Superior temporal gyrus (tissue), 1 donor: ENCODE measurements around the gene AANAT.
"Not testable (repeated sequence)": the region's sequence is repeated elsewhere in the genome, so short reads cannot be mapped to it uniquely, and the experiment has no call there.

ENCODE experiments used
- DNase-seq: peaks from one replicate; pipeline ENCODE4 v3.0.0-alpha.2; 2016; ENCODE audit errors: extremely low spot score

AANAT gene

DNA sequence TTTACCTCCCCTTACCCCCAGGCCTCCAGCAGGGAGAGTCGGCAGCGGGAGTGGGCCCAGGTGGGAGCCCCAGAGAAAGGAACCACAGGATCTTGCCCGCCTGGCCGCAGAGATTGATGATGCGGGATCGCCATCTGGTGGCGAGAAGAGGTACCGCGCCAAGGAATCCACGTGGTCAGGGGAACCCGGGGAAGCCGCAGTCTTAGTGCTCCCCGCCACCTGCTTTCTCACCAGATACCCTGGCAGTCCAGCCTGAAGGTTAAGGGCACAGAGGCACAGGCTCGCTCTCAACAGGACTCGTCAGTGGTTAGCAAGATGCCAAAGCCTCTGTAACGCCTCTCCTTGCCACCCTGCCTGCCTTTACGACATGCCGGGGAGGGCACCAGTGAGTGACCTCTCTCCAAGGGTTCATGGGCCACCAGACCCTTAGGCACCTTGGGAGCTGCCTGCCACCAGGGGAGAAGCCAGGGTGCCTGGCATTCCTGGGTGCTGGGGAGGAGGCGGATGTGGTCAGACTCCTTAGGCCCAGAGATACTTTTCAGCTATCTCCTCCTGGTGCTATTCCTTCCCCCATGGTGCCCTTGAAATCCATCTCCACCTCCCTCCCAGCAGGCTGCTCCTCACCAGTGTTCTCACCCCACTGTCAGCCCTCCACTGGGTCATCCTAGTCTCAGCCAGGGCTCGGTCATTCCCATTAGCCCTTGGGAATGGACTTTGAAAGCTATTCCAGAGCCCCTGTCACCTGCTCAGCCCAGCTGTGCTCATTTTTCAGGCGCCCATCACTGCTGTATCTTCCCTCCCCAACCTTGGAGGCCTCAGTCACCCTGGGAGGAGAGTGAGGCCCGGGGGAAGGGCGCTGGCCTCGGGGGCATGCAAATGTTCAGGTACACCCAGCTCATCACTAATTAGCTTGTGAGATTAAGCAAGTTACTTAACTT lies 39.3 kb downstream of the AANAT start:
- DNase-seq = peak; percentile 91

DNA sequence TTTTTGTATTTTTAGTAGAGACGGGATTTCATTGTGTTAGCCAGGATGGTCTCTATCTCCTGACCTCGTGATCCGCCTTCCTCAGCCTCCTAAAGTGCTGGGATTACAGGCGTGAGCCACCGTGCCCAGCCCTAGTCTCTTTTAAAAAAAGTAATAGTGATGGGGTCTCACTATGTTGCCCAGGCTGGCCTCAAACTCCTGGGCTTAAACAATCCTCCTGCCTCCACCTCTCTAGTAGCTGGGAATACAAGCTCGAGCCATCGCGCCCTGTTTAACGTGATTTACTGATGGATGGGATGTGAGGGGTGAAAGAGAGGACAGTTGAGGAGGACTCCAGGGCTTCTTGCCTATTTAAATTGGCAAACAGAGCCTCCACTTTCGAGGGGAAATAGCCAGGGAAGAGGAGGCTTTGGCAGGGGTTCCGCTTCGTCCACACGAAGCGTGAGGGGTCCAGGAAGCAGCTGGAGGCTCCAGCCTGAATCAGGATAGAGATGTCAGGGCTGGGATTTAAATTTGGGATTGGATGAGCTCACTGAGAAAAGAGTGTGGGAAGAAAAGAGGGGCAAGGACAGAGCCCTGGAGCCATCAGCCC lies 41.2 kb downstream of the AANAT start:
- not testable (repeated sequence) for DNase-seq

DNA sequence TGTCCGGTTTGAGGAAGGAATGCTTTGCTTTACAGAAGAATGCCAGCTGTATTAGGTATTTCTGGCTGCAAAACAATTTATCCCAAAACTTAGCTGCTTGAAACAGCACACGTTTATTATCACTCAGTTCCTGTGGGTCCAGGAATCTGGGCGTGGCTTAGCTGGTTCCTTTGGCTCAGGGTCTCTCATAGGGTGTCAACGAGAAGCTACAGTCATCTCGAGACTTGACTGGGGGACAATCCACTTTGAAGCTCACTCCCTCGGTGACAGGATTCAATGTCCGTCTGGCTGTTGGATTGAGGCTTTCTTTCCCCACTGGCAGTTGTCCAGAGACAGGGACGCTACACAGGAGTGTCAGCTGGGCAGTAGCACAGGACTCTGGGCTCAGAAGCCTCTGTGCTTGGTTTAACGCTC lies 43.4 kb downstream of the AANAT start:
- DNase-seq = no peak

DNA sequence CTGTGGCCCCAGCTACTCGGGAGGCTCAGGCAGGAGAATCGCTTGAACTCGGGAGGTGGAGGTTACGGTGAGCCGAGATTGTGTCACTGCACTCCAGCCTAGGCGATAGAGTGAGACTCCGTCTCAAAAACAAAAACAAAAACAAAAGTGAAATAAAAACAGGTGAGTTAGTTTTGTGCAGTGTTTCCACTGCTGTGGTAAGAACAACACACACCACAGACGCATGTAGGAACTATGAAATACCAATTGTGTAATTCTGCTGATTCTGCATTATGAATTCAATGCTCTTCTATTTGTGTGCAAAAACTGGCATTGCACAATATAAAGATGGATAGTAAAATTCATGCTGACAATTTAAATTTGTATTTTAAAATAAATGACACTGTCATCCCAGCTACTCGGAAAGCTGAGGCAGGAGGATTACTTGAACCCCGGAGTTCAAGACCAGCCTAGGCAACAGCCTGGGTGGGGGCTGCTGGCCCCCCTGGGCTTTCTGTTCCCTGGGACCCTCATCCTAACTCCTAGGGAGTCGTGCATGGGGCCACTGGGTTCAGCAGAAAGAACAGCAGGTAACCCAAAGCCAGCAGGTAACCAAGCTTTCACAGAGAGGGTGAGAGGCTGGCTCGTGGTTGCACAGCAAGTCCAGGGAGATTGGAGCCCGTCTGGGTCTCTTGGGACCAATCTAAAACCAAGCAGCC lies 44.4 kb downstream of the AANAT start:
- DNase-seq = no peak

DNA sequence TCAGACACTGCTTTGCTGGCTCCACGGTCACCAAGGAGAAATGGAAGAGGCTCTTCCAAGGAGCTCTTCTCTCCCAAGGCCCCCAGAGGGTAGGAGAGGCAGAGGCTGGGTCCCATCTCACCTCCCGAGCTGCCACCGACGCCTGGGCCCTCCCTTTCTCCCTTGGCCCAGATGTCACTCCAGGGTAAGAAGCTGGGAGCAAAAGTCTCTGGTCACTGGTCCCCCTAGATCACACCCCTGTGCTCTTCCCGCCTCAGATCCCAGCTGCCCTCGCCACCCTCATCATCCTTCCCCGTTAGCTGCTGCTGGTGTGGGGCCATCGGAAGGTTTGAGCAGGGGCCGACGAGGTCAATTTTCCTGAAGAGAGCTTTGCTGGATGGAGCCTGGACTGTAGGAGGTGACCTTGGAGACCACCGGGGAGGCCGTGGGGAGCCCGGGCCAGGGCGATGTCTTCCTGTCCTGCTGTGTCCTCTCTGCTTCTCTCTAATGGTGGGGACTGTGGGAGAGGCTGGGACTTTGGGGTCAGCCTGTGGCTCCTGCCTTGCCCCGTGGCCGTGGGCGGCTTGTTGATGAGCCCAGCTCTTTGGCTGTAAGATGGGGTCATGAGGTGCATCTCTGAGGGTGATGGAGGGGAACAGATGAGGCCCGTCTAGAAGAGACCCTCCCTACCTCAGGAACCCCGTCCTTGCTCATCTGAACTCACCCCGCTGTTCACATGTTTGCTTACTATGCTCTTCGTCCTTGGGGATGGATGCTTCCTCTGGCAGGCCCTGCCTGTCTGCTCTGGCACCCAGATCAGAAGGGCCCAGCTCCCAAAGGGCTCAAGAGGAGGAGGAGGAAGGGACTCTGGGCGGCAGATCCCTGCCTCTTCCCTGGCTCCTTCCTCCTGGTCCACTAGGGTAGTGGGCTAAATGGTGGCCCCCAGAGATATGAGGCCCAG lies 45.2 kb downstream of the AANAT start:
- no peak for DNase-seq

DNA sequence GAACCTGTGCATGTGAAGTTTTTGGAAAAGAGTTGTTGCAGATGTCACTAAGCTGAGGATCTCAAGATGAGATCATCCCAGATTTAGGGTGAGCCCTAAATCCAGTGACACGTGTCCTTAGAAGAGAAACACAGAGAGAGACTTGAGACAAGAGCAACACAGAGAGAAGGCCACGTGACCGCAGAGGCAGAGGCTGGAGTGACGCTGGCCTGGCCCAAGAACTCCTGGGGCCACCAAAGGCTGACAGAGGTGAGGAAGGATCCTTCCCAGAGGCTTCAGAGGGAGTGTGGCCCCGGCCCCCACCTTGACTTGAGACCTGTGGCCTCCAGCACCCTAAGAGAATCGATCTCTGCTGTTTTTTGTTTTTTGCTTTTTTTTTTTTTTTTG lies 45.9 kb downstream of the AANAT start:
- no peak for DNase-seq

DNA sequence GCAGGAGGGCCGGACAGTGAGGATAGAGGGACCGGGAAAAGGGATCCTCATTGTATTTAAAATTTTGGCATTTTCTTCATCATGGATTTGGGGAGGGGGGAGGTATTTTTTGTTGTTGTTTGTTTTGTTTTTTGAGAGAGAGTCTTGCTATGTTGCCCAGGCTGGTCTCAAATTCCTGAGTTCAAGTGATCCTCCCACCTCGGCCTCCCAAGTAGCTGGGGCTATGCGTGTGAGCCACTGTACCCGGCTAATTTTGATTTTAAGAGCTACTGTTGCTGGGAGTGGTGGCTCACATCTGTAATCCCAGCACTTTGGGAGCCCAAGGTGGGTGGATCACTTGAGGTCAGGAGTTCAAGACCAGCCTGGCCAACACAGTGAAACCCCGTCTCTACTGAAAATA lies 47.0 kb downstream of the AANAT start:
- DNase-seq = not testable (repeated sequence)

DNA sequence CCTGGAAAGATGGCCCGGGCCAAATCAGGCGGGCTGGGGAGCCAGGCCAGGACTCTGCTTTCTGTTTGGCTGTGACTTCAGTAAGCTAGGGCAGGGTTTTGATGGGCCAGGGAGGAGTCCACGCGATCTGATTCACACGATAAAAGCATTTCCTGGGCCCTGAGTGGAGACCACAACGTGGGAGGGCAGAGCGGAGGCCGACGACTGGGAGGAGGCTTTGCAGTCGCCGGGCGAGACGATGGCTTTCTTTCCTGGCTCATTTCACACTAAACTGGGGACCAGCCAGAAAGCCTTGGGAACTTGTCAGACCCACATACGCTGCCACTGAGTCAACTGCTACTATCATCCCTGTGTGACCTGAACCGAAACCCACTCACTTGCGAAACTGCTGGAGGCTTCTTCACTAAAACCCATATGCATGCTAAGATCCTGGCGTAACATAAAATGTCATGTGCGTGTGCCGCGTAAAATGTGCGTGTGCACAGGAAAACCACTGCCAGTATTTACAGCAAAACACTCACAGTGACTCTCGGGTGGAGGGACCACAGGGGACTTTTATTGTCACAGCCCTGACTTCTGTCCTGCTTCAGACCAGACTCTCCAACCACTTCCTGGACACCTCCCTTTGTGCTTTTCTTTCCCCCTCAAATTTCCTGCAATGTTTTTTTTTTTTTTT lies 48.0 kb downstream of the AANAT start:
- DNase-seq = no peak

DNA sequence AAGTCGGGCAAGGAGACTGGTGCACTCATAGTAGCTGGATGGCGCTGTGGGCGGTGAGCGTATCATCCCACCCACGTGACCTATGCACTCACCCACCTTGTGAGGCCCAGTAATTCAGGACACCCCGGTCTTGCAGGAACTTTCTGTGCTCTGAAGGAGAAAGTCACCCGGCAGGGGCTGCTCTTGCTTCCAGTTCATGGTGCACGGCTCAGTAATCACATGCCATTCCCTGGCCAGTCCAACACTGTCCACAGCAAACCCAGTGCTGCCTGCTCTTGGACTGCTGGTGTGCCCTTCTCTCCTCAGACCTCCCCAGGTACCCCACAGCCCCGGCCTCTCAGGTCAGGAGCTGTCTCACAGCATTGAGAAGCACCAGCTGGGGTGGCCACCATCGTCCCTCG lies 50.2 kb downstream of the AANAT start:
- no peak for DNase-seq

DNA sequence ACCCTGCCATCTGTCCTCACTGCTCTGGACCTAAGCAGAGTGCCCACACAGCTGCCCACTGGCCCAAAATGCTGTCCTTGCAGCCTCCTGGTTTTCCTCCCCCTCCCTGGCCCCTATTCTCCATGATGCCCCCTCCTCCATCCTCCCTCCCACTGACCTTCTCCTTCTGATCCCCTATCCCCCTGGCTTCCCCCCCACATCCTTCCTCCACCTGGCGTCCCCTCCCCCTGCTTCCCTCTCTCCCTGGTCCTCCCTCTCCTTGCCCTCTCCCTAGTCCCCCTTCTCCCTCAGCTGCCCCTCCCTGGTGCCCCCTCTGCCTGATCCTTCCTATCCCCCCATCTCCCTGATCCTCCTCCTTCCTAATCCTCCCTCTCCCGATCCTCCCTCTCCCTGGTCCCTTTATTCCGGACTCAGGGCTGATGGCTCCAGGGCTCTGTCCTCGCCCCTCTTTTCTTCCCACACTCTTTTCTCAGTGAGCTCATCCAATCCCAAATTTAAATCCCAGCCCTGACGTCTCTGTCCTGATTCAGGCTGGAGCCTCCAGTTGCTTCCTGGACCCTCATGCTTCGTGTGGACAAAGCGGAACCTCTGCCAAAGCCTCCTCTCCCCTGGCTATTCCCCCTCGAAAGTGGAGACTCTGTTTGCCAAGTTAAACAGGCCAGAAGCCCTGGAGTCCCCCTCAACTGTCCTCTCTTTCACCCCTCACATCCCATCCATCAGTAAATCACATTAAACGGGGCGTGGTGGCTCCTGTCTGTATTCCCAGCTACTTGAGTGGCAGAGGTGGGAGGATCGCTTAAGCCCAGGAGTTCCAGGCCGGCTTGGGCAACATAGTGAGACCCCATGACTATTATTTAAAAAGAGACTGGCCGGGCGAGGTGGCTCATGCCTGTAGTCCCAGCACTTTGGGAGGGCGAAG lies 51.9 kb downstream of the AANAT start:
- DNase-seq = no peak
